ENCODE measurements around the gene HNRNPA1.
"Not testable (repeated sequence)": the region's sequence is repeated elsewhere in the genome, so short reads cannot be mapped to it uniquely, and the experiment has no call there.

DNA sequence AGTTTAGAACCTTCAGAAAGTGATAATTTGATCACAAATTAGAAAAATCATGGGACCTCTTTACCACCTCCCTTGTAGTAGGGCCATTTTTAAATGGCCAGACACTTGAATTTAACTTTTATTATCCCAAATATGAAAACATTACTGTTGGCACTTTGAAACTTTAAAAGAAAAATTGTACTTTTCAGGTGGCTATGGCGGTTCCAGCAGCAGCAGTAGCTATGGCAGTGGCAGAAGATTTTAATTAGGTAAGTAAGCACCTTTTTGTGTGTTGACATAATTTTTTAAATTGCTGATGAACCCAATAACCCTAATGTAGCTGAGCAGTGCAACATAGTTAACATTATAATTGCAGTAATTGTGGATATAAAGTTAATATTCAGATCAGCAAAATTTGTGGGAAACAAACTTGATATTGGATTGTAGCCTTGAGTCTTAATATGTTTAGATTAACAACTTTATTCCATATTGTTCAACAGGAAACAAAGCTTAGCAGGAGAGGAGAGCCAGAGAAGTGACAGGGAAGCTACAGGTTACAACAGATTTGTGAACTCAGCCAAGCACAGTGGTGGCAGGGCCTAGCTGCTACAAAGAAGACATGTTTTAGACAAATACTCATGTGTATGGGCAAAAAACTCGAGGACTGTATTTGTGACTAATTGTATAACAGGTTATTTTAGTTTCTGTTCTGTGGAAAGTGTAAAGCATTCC lies 3.7 kb downstream of the HNRNPA1 start:
- TF ChIP-seq CTCF, POLR2A (IDR thresholded peaks at IDR 0.05): not testable (repeated sequence)
